Left forelimb (tissue), 1 donor: ENCODE measurements around the gene CMTM6.
"Not testable (repeated sequence)": the region's sequence is repeated elsewhere in the genome, so short reads cannot be mapped to it uniquely, and the experiment has no call there.

Source experiments
- DNase-seq: peaks from one replicate; pipeline ENCODE4 v3.0.0-alpha.2; 2018; ENCODE audit warnings: low spot score

Gene CMTM6

GRCh38 chr3:32499585-32499984 lies 3.1 kb downstream of the CMTM6 start:
- DNase-seq = no peak

- DNase-seq = no peak
These were observed 3.7 kb downstream of the CMTM6 start for GRCh38 chr3:32498992-32499391.

- no peak for DNase-seq
These were observed 4.4 kb downstream of the CMTM6 start for GRCh38 chr3:32498252-32498651.

- no peak for DNase-seq
These were observed 7.0 kb downstream of the CMTM6 start for GRCh38 chr3:32495609-32496008.

- DNase-seq = no peak
These were observed 7.6 kb downstream of the CMTM6 start for GRCh38 chr3:32495085-32495484.

GRCh38 chr3:32493437-32494414 lies 8.9 kb downstream of the CMTM6 start:
- no peak for DNase-seq

GRCh38 chr3:32492684-32493436 lies 9.8 kb downstream of the CMTM6 start:
- DNase-seq = no peak

- DNase-seq = no peak
These were observed 14.1 kb downstream of the CMTM6 start for GRCh38 chr3:32488474-32489008.

- DNase-seq = no peak
These were observed 14.7 kb downstream of the CMTM6 start for GRCh38 chr3:32487781-32488473.

- no peak for DNase-seq
These were observed 18.2 kb downstream of the CMTM6 start for GRCh38 chr3:32484436-32484835.

- DNase-seq = no peak
These were observed 18.9 kb downstream of the CMTM6 start for GRCh38 chr3:32483772-32484171.

GRCh38 chr3:32482693-32483092 lies 20.0 kb downstream of the CMTM6 start:
- DNase-seq = no peak

GRCh38 chr3:32481791-32482631 lies 20.6 kb downstream of the CMTM6 start:
- DNase-seq = no peak

- DNase-seq = no peak
These were observed 22.0 kb downstream of the CMTM6 start for GRCh38 chr3:32480604-32481003.

- no peak for DNase-seq
These were observed 28.5 kb downstream of the CMTM6 start for GRCh38 chr3:32474201-32474600.

GRCh38 chr3:32472151-32472550 lies 30.5 kb downstream of the CMTM6 start:
- not testable (repeated sequence) for DNase-seq

- DNase-seq = no peak
These were observed 31.4 kb downstream of the CMTM6 start for GRCh38 chr3:32471246-32471645.

- DNase-seq = no peak
These were observed 32.3 kb downstream of the CMTM6 start for GRCh38 chr3:32470362-32470761.

- DNase-seq = no peak
These were observed 33.3 kb downstream of the CMTM6 start for GRCh38 chr3:32469151-32469874.

GRCh38 chr3:32467333-32468070 lies 35.1 kb downstream of the CMTM6 start:
- peak; percentile 84 for DNase-seq
